ENCODE data around the gene SHROOM2.

Gene SHROOM2

DNA sequence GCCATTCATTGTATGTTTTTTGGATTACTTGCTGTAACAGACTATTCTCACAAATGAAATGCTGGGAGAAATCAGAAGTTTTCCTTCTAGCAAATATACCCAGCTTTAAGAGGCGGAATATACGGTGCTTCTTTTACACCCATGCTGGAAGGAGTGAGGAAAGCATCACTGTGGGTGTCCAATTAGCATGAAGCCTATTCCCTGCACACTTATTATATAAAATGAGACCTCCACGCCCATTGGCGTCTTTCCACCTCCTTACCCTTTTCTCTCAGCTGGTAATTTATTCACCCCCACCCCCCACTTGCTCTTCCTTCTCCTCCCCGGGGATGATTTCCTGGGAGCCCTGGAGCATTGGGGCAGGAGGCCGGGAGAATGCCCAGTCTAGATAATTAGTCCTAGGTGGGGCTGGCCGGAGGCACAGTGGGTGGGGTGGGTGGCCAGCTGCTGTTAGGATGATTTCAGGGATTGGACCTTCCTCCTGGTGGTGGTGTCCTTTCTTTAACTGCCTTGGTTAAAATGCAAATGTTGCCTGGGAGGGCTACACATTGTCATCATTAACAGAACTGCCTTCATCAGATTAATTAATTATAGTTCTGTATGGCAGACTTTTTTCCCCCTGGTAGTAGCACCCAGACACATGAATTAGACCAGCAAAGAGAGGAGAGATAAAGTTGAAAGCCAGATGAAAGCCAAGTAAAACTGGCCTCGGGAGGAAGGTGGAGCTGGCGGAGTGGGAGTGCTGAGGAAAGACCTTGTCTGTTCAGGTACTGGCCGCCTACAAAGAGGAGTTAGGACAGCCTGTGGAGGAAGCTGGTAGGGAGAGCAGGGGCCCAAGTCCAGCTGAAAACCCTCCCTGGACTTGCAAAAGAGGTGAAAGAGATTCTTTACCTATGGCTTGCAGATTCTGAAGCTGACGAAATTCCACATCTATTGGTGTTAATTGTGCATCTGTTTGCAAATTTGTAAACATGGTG, 11.4 kb downstream of the SHROOM2 start:
- TF ChIP-seq, protein P1, sequence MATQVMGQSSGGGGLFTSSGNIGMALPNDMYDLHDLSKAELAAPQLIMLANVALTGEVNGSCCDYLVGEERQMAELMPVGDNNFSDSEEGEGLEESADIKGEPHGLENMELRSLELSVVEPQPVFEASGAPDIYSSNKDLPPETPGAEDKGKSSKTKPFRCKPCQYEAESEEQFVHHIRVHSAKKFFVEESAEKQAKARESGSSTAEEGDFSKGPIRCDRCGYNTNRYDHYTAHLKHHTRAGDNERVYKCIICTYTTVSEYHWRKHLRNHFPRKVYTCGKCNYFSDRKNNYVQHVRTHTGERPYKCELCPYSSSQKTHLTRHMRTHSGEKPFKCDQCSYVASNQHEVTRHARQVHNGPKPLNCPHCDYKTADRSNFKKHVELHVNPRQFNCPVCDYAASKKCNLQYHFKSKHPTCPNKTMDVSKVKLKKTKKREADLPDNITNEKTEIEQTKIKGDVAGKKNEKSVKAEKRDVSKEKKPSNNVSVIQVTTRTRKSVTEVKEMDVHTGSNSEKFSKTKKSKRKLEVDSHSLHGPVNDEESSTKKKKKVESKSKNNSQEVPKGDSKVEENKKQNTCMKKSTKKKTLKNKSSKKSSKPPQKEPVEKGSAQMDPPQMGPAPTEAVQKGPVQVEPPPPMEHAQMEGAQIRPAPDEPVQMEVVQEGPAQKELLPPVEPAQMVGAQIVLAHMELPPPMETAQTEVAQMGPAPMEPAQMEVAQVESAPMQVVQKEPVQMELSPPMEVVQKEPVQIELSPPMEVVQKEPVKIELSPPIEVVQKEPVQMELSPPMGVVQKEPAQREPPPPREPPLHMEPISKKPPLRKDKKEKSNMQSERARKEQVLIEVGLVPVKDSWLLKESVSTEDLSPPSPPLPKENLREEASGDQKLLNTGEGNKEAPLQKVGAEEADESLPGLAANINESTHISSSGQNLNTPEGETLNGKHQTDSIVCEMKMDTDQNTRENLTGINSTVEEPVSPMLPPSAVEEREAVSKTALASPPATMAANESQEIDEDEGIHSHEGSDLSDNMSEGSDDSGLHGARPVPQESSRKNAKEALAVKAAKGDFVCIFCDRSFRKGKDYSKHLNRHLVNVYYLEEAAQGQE (IDR thresholded peaks at IDR 0.05; ENCODE audit: insufficient read depth in 1 of 2, low read depth in 2 of 2, low read length in 2 of 2) = no peak
- no peak for TF ChIP-seq POLR2AphosphoS5 (IDR thresholded peaks at IDR 0.05; ENCODE audit: low read depth, low read length)
- no peak for TF ChIP-seq SIN3A (IDR thresholded peaks at IDR 0.05; ENCODE audit: borderline replicate concordance, insufficient read depth, low read length)
- TF ChIP-seq FOXP2 (optimal IDR thresholded peaks at IDR 0.05; ENCODE audit: borderline replicate concordance, extremely low read depth, extremely low read length, insufficient read depth) = no peak
- no peak for TF ChIP-seq TAF1 (IDR thresholded peaks at IDR 0.05; ENCODE audit: borderline replicate concordance, insufficient read depth, low read length)

DNA sequence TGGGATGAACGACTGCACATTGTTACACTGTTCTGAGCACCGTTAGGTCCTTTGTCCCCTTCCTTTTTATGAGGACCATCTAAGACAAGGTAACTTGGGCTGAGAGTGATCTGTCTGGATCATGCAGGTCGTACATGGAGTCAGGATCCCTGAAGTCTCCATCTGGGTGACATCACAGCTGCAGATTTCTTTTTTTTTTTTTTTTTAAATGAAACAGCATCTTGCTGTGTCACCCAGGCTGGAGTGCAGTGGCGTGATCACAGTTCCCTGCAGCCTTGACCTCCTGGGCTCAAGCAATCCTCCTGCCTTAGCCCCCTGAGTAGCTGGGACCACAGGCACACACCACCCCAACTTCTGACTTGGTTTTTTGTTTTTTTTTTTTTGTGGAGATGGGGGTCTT, 16.5 kb downstream of the SHROOM2 start:
- no peak for TF ChIP-seq TAF1 (IDR thresholded peaks at IDR 0.05; ENCODE audit: borderline replicate concordance, insufficient read depth, low read length)
- TF ChIP-seq SIN3A (IDR thresholded peaks at IDR 0.05; ENCODE audit: borderline replicate concordance, insufficient read depth, low read length) = no peak
- TF ChIP-seq, protein P1 (IDR thresholded peaks at IDR 0.05; ENCODE audit: insufficient read depth in 1 of 2, low read depth in 2 of 2, low read length in 2 of 2) = no peak
- no peak for TF ChIP-seq FOXP2 (optimal IDR thresholded peaks at IDR 0.05; ENCODE audit: borderline replicate concordance, extremely low read depth, extremely low read length, insufficient read depth)
- no peak for TF ChIP-seq POLR2AphosphoS5 (IDR thresholded peaks at IDR 0.05; ENCODE audit: low read depth, low read length)

DNA sequence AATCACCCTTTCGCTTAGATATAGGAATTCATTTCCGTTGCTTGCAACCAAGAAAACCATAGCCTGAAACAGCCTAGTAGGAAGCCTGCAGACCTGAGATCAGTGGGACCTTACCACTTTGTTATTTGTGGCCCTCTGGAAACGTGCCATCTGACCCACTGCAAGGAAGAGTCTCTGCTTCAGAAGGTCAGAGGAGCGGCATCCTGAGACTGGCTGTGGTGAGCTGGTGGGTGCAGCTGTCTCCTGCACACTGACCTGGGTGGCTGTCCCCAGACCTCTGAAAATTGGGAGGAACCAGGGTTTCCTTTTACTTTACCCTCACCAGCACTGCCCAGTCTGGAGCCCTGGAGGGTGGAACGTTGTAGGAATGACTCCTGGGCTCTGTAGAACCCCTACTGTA, 18.2 kb downstream of the SHROOM2 start:
- TF ChIP-seq, protein P1 (IDR thresholded peaks at IDR 0.05; ENCODE audit: insufficient read depth in 1 of 2, low read depth in 2 of 2, low read length in 2 of 2) = no peak
- TF ChIP-seq SIN3A (IDR thresholded peaks at IDR 0.05; ENCODE audit: borderline replicate concordance, insufficient read depth, low read length) (no peak), TAF1 (IDR thresholded peaks at IDR 0.05; ENCODE audit: borderline replicate concordance, insufficient read depth, low read length) (no peak), POLR2AphosphoS5 (IDR thresholded peaks at IDR 0.05; ENCODE audit: low read depth, low read length) (no peak), FOXP2 (optimal IDR thresholded peaks at IDR 0.05; ENCODE audit: borderline replicate concordance, extremely low read depth, extremely low read length, insufficient read depth) (no peak)

DNA sequence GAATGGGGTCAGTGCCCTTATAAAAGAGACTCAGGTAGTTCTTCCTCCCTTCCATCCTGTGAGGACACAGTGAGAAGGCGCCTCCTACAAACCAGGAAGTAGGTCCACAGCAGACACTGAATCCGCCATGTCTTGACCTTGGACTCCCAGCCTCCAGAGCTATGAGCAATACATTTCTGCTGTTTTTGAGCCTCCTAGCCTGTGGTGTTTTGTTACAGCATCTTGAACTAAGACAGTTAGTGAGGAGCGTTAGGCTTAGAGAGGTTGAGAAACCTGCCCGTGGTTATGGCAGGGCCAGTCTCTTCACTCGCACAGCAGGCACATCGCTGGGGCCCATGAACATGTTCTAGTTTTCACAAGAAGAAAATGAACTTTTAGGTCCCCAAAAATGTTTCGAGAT, 19.7 kb downstream of the SHROOM2 start:
- no peak for TF ChIP-seq SIN3A (IDR thresholded peaks at IDR 0.05; ENCODE audit: borderline replicate concordance, insufficient read depth, low read length)
- TF ChIP-seq FOXP2 (optimal IDR thresholded peaks at IDR 0.05; ENCODE audit: borderline replicate concordance, extremely low read depth, extremely low read length, insufficient read depth) = no peak
- TF ChIP-seq POLR2AphosphoS5 (IDR thresholded peaks at IDR 0.05; ENCODE audit: low read depth, low read length) = no peak
- TF ChIP-seq, protein P1 (IDR thresholded peaks at IDR 0.05; ENCODE audit: insufficient read depth in 1 of 2, low read depth in 2 of 2, low read length in 2 of 2) = no peak
- no peak for TF ChIP-seq TAF1 (IDR thresholded peaks at IDR 0.05; ENCODE audit: borderline replicate concordance, insufficient read depth, low read length)

All from PFSK-1 (cell line).